Islet of Langerhans (tissue), 1 donor: ENCODE results near the gene DNAH2.

Source experiments
- FAIRE-seq: peaks from one replicate; lab custom pipeline; 2011; peaks lifted over from hg19 to GRCh38; lab: Jason Lieb, UNC

DNAH2 gene, protein sequence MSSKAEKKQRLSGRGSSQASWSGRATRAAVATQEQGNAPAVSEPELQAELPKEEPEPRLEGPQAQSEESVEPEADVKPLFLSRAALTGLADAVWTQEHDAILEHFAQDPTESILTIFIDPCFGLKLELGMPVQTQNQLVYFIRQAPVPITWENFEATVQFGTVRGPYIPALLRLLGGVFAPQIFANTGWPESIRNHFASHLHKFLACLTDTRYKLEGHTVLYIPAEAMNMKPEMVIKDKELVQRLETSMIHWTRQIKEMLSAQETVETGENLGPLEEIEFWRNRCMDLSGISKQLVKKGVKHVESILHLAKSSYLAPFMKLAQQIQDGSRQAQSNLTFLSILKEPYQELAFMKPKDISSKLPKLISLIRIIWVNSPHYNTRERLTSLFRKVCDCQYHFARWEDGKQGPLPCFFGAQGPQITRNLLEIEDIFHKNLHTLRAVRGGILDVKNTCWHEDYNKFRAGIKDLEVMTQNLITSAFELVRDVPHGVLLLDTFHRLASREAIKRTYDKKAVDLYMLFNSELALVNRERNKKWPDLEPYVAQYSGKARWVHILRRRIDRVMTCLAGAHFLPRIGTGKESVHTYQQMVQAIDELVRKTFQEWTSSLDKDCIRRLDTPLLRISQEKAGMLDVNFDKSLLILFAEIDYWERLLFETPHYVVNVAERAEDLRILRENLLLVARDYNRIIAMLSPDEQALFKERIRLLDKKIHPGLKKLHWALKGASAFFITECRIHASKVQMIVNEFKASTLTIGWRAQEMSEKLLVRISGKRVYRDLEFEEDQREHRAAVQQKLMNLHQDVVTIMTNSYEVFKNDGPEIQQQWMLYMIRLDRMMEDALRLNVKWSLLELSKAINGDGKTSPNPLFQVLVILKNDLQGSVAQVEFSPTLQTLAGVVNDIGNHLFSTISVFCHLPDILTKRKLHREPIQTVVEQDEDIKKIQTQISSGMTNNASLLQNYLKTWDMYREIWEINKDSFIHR (N-terminal part only)

DNA sequence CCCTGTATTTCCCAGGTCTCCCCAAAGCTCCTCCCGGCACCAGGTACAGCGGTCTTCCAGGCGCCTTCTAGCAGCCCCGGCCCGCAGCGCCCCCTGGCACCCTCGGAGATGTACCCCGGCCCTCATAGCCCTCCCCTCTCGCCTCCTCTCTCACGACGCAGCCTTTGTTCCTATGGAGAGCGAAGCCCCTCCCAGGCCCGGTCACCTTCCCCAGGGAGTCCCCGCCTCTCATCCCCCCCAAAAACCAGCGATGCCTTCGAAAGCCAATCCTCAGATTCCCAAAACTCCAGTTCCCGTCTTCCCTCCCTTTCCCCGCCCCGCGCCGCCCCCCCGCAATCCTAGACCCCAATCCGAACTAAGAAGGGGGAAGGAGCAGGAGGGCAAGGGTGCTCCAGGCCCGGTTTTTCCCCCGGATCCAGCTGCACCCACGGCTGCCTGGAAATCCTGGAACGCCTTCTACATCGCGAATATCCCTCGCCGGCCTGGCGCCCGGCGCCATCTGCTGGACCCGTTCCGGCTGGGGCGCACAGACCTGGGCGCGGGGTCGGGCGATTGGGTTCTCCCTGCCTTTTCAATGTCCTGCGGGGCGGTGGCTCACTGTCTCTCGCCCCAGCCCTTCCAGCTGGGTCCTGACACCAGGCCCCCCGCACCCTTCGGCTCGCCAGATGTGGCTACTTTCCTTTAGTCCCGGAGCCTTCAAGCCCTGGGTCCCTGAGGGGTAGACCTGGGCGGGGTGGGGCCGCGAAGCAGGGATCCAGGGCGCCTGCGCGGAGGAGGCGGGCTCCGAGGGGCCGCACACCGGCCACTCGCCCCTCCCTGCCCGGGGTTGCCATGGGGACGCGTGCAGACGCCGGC, at the start of gene DNAH2:
TSS of gene DNAH2 (plus strand) at position 844 of the 855 bp plus-strand sequence. CDS start 1,991 bp downstream, outside the sequence.
- FAIRE-seq, result no peak

DNA sequence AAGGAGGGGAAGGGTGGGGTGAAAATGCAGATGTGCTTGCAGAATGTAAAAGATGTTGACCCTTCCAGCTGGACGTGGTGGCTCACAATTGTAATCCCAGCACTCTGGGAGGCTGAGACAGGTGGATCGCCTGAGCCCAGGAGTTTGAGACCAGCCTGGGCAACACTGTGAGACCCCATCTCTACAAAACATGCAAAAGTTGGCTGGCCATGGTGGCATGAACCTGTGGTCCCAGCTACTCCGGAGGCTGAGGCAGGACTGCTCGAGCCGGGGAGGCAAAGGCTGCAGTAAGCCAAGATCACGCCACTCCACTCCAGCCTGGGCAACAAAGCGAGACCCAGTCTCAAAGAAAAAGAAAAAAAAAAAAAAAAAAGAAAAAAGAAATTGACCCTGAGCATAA, 49.1 kb upstream of the DNAH2 start:
- FAIRE-seq, result no peak

DNA sequence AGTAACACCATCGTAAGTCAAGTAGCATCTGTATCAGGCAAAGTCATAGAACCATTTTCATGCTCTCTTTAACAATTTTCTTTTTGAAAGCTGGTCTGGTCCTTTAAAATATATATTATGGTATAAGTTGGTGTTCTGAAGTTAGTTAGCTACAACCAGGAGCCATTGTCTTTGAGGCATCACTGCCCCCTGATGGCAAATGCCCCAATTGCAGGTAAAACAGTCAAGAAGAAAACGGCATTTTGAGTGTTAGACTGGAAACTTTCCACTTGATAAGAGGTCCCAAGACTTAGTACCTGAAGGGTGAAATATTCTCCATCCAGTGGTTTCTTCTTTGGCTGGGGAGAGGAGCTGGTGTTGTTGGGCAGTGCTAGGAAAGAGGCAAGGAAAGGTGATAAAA, 44.3 kb upstream of the DNAH2 start:
- FAIRE-seq, result no peak

DNA sequence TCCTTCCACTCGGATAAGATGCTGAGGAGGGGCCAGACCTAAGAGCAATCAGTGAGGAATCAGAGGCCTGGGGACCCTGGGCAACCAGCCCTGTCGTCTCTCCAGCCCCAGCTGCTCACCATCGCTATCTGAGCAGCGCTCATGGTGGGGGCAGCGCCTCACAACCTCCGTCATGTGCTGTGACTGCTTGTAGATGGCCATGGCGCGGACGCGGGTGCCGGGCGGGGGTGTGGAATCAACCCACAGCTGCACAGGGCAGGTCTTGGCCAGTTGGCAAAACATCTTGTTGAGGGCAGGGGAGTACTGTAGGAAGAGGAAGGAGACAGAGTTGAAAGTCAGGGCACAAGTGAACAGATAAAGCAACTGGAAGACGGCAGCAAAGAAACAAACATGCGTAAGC, 42.6 kb upstream of the DNAH2 start:
- no peak for FAIRE-seq

DNA sequence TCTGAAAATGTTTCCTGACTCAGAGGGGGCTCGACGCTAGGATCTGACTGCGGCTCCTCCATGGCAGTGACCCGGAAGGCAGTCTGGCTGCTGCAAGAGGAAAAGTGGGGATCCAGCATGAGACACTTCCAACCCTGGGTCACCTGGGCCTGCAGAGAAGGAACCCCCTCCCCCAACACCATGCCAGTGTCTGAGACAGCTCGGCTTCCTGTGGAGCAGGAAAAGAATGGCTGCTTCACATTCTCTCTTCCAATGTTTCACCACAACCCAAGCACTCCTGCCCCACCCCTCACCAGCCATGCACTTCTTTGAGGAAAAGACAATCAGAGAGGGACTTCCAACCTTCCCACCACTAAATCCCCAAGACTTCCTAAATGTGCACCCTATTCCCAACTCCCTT, 41.0 kb upstream of the DNAH2 start:
- no peak for FAIRE-seq

DNA sequence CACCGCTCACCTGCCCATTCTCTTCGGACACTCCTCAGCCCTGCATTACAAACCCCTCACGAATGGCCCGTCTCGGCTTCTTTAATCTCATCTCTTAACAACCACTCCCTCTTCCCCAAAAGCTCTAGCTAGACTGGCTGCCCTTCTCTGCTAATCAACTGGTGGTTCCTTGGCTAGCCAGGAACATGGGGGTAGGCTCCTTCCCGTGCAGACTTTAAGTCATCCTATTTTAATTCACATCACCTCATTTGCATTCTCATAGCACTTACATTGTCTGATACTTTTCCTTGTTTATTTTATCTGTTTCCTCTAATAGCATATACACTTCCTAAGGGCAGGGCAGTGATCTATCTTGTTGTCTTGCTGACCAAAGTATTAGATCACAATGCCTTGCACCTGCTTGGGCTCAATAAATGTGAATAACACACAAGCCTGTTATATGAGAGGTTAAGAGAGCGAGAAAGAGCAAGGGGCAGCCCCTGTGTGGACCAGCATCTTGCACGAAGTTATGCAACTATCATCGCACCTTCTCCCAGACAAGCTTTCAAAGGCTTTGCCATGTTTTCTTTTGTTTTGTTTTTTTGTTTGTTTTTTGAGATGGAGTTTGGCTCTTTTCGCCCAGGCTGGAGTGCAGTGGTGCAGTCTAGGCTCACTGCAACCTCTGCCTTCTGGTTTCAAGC, 40.0 kb upstream of the DNAH2 start:
- no peak for FAIRE-seq

DNA sequence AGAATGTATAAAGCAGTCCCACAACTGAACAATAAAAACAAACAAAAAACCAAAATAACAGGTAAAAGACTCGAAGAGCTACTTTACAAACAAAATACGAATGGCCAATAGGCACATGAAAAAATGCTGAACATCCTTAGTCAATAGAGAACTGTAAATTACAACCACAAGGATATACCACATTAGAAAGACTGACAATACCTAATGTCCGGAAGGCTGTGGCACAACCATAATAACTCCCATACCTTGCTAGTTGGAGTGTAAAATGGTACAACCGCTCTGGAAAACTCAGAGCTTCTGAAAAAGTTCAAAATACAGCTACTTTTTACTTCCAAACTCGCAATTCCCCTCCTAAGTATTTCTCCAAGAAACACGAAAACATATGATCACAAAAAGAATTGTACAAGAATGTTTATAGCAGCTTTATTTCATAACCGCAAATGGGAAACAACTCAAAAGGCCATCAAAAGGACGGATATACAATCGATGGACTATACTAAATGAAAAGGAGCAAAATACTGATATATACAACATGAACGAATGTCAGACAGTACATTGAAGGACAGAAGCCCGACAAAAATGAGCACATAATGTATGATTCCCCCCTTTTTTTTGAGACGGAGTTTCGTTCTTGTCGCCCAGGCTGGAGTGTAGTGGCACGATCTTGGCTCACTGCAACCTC, 32.6 kb upstream of the DNAH2 start:
- no peak for FAIRE-seq

DNA sequence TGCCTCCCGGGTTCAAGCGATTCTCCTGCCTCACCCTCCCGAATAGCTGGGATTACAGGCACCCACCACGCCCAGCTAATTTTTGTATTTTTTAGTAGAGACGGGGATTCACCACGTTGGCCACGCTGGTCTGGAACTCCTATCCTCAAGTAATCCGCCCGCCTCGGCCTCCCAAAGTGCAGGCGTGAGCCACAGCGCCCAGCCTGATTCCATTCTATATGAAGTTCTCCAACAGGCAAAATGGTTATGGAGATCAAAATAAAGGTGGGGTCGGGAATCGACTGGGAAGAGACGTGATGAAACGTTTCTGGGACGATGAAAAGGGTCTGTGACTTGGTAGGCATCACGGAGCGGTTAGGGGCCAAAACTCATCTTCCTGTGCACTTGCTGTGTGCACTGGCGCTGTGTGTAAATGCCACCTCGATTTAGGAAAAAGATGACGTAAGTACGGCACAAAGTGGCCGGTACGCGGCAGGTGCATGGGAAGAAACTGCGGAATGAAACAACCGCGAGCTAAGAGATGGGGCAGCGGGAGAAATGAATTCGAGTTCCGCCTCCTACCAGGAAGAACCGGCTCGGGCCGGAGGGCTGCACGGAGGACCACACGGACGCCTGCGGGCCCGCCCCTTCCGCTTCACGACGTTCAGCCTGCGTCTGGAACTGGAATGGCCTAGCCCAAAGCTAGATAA, 31.9 kb upstream of the DNAH2 start:
- no peak for FAIRE-seq

DNA sequence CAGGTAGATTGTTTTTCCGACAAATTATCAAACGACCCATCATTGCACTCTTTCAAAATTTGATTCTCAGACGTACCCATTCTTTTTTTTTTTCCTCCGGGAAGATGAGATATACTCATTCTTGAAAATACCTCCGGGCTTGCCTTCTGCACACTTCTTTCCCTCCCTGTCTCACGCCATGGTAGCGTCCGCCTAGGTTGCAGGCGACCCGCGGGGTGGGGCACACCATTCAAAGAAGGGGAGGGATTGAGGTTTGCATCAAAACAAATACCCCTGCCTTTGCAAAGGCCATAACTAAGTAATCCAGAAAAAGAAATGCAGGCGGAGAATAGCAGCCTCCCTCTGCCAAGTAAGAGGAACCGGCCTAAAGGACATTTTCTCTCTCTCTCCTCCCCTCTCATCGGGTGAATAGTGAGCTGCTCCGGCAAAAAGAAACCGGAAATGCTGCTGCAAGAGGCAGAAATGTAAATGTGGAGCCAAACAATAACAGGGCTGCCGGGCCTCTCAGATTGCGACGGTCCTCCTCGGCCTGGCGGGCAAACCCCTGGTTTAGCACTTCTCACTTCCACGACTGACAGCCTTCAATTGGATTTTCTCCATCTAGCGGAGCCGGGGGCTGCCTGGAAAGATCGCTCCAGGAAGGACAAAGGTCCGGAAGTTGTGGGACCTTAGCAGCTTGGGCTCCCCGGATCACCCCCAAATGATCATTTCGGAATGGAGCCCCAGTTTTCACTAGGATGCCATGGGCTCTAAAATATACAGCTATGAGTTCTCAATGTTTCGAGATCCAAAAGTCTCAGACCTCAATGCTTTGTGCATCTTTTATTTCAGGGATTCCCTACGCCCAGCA, 31.1 kb upstream of the DNAH2 start:
- peak; percentile 94 for FAIRE-seq

DNA sequence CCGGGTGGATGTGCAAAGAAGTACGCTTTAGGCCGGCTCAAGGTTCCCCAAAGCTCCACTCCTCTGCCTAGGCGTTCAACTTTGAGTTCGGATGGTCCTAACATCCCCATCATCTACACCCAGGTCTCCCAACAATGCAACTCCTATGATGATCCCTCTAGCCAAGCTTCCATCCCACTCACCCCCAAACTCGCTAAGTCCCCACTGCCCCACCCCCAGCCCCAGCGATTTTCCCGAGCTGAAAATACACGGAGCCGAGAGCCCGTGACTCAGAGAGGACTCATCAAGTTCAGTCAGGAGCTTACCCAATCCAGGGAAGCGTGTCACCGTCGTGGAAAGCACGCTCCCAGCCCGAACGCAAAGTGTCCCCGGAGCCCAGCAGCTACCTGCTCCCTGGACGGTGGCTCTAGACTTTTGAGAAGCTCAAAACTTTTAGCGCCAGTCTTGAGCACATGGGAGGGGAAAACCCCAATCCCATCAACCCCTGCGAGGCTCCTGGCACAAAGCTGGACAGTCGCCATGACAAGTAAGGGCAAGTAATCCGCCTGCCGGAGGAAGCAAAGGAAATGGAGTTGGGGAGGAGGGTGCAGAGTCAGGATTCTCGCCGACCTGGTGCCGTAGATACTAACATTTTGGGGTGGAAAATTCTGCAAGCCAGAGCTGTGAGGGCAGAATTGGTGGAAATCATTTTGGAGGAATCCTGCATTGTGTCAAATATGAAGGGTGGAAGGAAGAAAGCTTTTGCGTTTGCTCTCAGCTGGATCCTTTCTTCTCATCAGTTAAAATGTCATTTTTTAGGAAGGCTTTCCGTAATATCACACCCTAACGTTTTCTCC, 30.3 kb upstream of the DNAH2 start, which contains the start of gene TP53:
TSS of gene TP53 (minus strand) at position 419 of the 836 bp plus-strand sequence. CDS start 10,896 bp downstream, outside the sequence.
- FAIRE-seq, result no peak

DNA sequence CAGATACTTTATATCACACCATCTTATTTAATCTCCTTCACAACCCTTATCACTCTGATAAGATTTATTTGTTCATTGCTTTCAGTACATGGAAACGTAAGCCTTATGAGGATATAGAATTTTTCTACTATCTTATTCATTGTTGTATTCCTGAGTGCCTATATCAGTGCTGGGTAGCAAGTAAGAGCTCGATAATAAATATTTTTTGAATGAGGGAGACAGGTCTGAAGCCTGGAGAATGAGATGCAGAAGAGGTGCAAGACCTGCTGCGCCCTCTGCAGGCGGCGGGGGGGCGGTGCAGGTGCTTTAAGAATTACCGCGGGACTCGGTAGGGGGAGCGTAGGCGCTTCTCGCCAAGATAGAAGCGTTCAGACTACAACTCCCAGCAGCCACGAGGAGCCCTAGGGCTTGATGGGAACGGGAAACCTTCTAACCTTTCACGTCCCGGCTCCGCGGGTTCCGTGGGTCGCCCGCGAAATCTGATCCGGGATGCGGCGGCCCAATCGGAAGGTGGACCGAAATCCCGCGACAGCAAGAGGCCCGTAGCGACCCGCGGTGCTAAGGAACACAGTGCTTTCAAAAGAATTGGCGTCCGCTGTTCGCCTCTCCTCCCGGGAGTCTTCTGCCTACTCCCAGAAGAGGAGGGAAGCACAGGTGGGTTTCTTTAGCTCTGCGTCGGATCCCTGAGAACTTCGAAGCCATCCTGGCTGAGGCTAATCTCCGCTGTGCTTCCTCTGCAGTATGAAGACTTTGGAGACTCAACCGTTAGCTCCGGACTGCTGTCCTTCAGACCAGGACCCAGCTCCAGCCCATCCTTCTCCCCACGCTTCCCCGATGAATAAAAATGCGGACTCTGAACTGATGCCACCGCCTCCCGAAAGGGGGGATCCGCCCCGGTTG, 29.4 kb upstream of the DNAH2 start, which contains the start of gene WRAP53:
TSS of gene WRAP53 (plus strand) at position 570 of the 900 bp plus-strand sequence. CDS start at position 742, 172 bp downstream.
- FAIRE-seq, result peak; percentile 38

DNA sequence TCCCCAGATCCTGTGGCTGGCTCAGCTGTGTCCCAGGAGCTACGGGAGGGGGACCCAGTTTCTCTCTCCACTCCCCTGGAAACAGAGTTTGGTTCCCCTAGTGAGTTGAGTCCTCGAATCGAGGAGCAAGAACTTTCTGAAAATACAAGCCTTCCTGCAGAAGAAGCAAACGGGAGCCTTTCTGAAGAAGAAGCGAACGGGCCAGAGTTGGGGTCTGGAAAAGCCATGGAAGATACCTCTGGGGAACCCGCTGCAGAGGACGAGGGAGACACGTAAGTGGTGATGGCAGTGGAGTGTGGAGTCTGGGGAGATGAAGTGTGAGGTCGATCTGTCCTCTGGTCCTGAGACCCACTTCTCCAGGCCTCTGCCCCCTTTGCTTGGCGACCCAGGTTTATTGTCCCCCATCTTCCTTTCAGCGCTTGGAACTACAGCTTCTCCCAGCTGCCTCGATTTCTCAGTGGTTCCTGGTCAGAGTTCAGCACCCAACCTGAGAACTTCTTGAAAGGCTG, 28.7 kb upstream of the DNAH2 start:
- no peak for FAIRE-seq

DNA sequence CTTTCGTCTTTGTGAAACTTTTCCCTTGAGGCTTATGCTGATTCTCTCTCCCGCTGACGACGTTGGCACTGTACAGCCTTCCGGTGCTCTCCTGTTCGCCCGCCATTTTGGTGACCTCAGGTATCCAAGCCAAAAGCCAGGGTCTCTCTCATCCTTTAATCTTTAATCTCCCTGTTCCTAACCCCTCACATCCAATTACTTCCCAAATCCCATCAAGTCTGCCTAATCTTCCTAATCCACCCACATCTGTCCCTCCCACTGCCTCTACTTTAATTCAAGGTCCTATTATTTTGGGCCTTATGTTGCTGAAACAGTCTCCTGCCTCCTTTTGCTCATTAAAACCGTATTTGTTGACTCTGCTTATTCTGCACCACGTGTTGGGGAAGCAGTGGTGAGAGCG, 22.0 kb upstream of the DNAH2 start:
- FAIRE-seq, result no peak

DNA sequence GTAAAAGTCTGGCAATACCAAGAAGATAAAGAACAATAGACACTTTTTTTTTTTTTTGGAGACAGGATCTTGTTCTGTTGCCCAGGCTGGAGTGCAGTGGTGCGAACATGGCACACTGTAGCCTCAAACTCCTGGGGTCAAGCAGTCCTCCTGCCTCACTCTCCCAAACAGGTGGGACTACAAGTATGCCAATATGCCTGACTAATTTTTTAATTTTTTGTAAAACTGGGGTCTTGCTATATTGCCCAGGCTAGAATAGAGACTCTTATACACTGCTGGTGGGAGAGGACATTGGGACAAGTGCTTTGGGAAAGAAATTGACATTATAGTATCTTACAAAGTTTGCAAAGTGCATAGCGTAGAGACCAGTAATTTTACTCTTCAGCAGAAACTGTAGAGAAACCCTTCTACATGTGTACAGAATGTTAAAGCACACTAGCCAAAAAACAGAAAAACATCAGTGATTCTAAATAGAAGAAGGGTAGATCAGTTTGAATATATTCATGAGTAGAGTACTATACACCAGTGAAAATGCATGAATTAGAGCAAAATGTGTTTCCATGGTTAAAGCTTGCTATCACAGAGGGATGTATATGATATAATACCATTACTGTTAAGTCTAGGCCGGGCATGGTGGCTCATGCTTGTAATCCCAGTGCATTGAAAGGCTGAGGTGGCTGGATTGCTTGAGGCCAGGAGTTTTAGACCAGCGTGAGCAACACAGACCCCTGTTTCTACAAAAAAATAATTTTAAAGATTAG, 19.5 kb upstream of the DNAH2 start:
- no peak for FAIRE-seq

DNA sequence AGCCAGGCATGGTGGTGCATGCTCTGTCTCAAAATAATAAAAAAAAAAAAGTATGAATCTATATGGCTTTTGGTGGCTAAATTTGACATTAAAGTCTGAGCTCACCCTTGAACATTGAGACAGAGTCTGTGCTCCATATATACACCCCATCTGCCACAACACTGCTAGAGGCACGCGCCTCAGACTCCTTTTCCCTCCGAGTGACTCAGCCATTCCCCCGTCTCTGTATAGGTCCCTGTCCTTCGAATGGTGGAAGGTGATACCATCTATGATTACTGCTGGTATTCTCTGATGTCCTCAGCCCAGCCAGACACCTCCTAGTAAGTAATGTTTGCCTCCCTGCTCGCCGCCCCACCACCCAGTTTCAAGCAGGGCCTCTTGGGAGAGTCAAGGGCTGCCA, 17.0 kb upstream of the DNAH2 start:
- FAIRE-seq, result no peak

DNA sequence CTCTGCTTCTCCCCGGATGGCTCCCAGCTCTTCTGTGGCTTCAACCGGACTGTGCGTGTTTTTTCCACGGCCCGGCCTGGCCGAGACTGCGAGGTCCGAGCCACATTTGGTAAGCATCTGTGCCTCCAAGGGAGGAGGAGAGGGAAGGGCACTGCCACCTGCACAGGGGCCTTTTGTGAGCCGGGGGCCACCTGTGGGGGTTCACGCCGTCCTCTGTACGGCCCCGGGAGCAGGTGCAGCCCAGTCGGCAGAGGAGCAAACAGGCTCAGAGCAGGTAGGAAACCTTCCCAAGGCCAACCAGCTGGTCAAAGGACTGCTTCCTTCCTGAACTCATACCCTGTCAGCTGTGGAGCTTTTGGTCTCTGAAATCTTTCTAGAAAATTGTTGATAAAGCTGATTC, 15.9 kb upstream of the DNAH2 start:
- no peak for FAIRE-seq
